ENCODE measurements around the gene SENP3. TPM values are rescaled to one million over a fixed set of nuclear protein-coding genes. Genes with fewer than 3 reads are reported as not detected.

SENP3 gene
- total RNA-seq, 1 experiment from 2014 or later: 83.1 TPM

GRCh38 chr17:7580604-7581575, 19.2 kb downstream of the SENP3 start:
- peak; percentile 42 for DNase-seq
- peak overlapping the region in 2 of 3 experiments; percentile 64 to 96; a peak in 5 of 7 replicates for H3K27ac Mint-ChIP-seq
- no peak for TF ChIP-seq CTCF (conservative IDR thresholded peaks at IDR 0.05)

More at GRCh38 chr17:7580604-7581575, 19.2 kb downstream of the SENP3 start:
- no peak overlapping the region for H3K14ac ChIP-seq (ENCODE audit: insufficient read depth, low read length)
- no peaks in the 10 kb centered on the region for H3K4me1 ChIP-seq (ENCODE audit: insufficient read depth, low read length)
- no peak overlapping the region for H2AK5ac ChIP-seq (ENCODE audit: insufficient read length, low read length)
- H2BK12ac ChIP-seq (ENCODE audit: insufficient read length, low read depth, low read length): no peak overlapping the region
- no peak overlapping the region for H2BK120ac ChIP-seq (ENCODE audit: low read depth, low read length, poor library complexity, severe bottlenecking)
- Mint-ChIP-seq H3K27me3 (ENCODE audit: low read depth) (peaks cover 2% of the 10 kb centered on the region), H3K36me3 (ENCODE audit: insufficient read depth in 1 of 3, low read depth in 3 of 3) (peaks cover 33 to 54% (median 45%) of the 10 kb centered on the region in 3 experiments), H3K4me3 (peak overlapping the region in 1 of 2 experiments; percentile 47; a peak in 3 of 5 replicates), H3K9me3 (peaks cover 0 to 3% of the 10 kb centered on the region in 2 experiments; a peak in 1 of 5 replicates), H3K4me1 (peaks cover 45 to 54% of the 10 kb centered on the region in 2 experiments)
- H2AFZ ChIP-seq (ENCODE audit: low read length): no peak overlapping the region
- no peak overlapping the region for H3K23ac ChIP-seq (ENCODE audit: insufficient read length, low read depth, low read length)
- H4K20me1 ChIP-seq (ENCODE audit: control insufficient read depth, insufficient read depth, insufficient read length): no peaks in the 10 kb centered on the region
- H4K5ac ChIP-seq (ENCODE audit: insufficient read length, low read depth, low read length): no peak overlapping the region
- no peak overlapping the region for H4K91ac ChIP-seq (ENCODE audit: insufficient read length, low read depth, low read length)
- H3K23me2 ChIP-seq (ENCODE audit: insufficient read length, low read depth, low read length, poor library complexity, severe bottlenecking): peaks cover 3% of the 10 kb centered on the region
- no peak overlapping the region for H3K4me2 ChIP-seq (ENCODE audit: insufficient read depth, insufficient read length, low read length)
- no peak overlapping the region for H2BK5ac ChIP-seq (ENCODE audit: insufficient read length, low read length)
- H3K79me1 ChIP-seq (ENCODE audit: insufficient read depth, low read depth, low read length, poor library complexity, severe bottlenecking): no peaks in the 10 kb centered on the region
- WGBS (ENCODE audit: extremely low coverage, insufficient read length, low lambda C conversion rate): no CpG with 5 or more reads among the region's 23 CpGs
- no peak overlapping the region for H4K8ac ChIP-seq (replicated peaks; ENCODE audit: insufficient read length, low read depth, low read length)
- H3K4ac ChIP-seq (ENCODE audit: low read depth, low read length): no peak overlapping the region
- H3K18ac ChIP-seq (ENCODE audit: insufficient read length, low read depth, low read length): no peak overlapping the region
- H3K27me3 ChIP-seq (ENCODE audit: insufficient read depth, low read length): no peaks in the 10 kb centered on the region
- no peak overlapping the region for H3T11ph ChIP-seq (ENCODE audit: low read length)
- H2BK15ac ChIP-seq (ENCODE audit: low read depth, low read length): no peak overlapping the region
- H3K56ac ChIP-seq (ENCODE audit: insufficient read length, low read depth, low read length): no peak overlapping the region
- H3K27ac ChIP-seq (ENCODE audit: insufficient read length, low read depth, low read length): no peak overlapping the region
- no peak overlapping the region for H2BK20ac ChIP-seq (ENCODE audit: low read depth, low read length, poor library complexity, severe bottlenecking)
- H3K9ac ChIP-seq (ENCODE audit: extremely low read depth, insufficient read length, low read length): no peak overlapping the region
- no peaks in the 10 kb centered on the region; the same call in 1 of the 2 replicates for H3K79me2 ChIP-seq (ENCODE audit: insufficient read depth, low read length)
- H3K9me3 ChIP-seq (ENCODE audit: control insufficient read depth, low read depth, low read length): no peaks in the 10 kb centered on the region
